IPS-NIHi11 (cell line): ENCODE data around the gene PCDHA10.

Source experiments
- DNase-seq: peaks from one replicate; pipeline ENCODE4 v3.0.0; 2012; ENCODE audit warnings: mixed read lengths, low spot score

Gene PCDHA10

GRCh38 chr5:140882591-140882899 is 26.8 kb downstream of the PCDHA10 start:
- DNase-seq: peak; percentile 58

GRCh38 chr5:140883373-140883772 is 27.7 kb downstream of the PCDHA10 start:
- DNase-seq: no peak

GRCh38 chr5:140883927-140884697 is 28.4 kb downstream of the PCDHA10 start:
- DNase-seq: no peak

GRCh38 chr5:140916325-140916724 is 60.6 kb downstream of the PCDHA10 start:
- DNase-seq: no peak
